Karpas-422 (cell line): Measurements from ENCODE around the gene APOC3. TPM values are rescaled to one million over a fixed set of nuclear protein-coding genes. Genes with fewer than 3 reads are reported as not detected.

Experiments used
- DNase-seq: peaks from one replicate; pipeline ENCODE4 v3.0.0-alpha.2; 2015
- H2AFZ ChIP-seq: fragments of 200-600 bp; sonication (generic); 2 replicates; pipeline ENCODE4 v1.6.1; 2014; ENCODE audit warnings: antibody characterized with exemption, low read length, mixed read lengths
- H3K27ac ChIP-seq: fragments of 200-600 bp; sonication (generic); 2 replicates; pipeline ENCODE4 v1.5.1; 2014; ENCODE audit warnings: mild to moderate bottlenecking, low read length, moderate library complexity
- H3K27me3 ChIP-seq: fragments of 200-600 bp; sonication (generic); 2 replicates; pipeline ENCODE4 v1.6.1; 2014; ENCODE audit warnings: low read length, mixed read lengths
- H3K36me3 ChIP-seq: fragments of 200-600 bp; sonication (generic); 2 replicates; pipeline ENCODE4 v1.6.1; 2014; ENCODE audit warnings: low read length, mixed read lengths; ENCODE audit not compliant: insufficient read depth
- H3K4me1 ChIP-seq: fragments of 200-600 bp; sonication (generic); 2 replicates; pipeline ENCODE4 v1.6.1; 2014; ENCODE audit warnings: mild to moderate bottlenecking, low read length, mixed read lengths
- H3K4me2 ChIP-seq: fragments of 200-600 bp; sonication (generic); 2 replicates; pipeline ENCODE4 v1.6.1; 2014; ENCODE audit warnings: low read length, low read depth, mild to moderate bottlenecking; ENCODE audit not compliant: poor library complexity, severe bottlenecking
- H3K4me3 ChIP-seq: fragments of 200-600 bp; sonication (generic); 2 replicates; pipeline ENCODE4 v1.5.1; 2014; ENCODE audit warnings: mild to moderate bottlenecking, antibody characterized with exemption, low read length, mixed read lengths
- H3K79me2 ChIP-seq: fragments of 200-600 bp; sonication (generic); 2 replicates; pipeline ENCODE4 v1.6.1; 2014; ENCODE audit warnings: mild to moderate bottlenecking, low read length, mixed read lengths
- H3K9ac ChIP-seq: fragments of 200-600 bp; sonication (generic); 2 replicates; pipeline ENCODE4 v1.6.0; 2014; ENCODE audit warnings: low read length
- H3K9me2 ChIP-seq: fragments of 200-600 bp; sonication (generic), shearing (Covaris generic); replicated peaks from 2 replicates; pipeline ENCODE4 v1.6.0; 2014; ENCODE audit warnings: mild to moderate bottlenecking, low read length, moderate library complexity; ENCODE audit not compliant: insufficient read depth
- H3K9me3 ChIP-seq: fragments of 300-700, 200-600 bp; sonication (generic); 2 replicates; pipeline ENCODE4 v1.6.1; 2014; ENCODE audit warnings: low read length, mixed read lengths
- H4K20me1 ChIP-seq: fragments of 200-600 bp; sonication (generic); 2 replicates; pipeline ENCODE4 v1.6.1; 2014; ENCODE audit warnings: mild to moderate bottlenecking, antibody characterized with exemption, low read length, low read depth; ENCODE audit not compliant: insufficient read depth
- total RNA-seq: library from RNA; depleted of rRNA; stranded (reverse); fragments of >200 nt; shearing (Covaris generic); gene quantifications from 2 replicates; pipeline ENCODE4 v1.2.3, GENCODE V29; 2014; ENCODE audit warnings: low replicate concordance

Gene APOC3
- total RNA-seq, 1 experiment from 2014 or later, result not detected

DNA sequence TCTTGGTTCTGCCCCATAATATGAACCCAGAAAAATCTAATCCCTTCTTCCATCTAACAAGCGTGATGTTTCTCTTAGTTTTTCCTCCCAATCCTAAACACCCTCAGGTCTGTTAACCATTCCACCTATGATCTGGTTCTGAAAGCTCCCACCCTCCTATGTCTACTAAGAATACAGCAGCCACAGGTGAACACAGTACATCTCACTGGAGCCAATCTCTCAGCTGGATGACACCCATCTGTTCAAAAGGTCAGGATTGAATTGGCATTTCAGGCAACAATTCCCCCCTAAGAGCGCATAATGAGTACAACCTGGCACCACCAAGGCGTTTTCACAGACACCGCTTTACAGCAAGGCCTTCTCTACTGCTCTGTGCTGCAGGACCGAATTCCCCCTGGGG, 26.7 kb downstream of the APOC3 start:
- Histone ChIP-seq H3K9ac (no peak overlapping the region), H3K4me3 (no peak overlapping the region), H3K79me2 (no peaks in the 10 kb centered on the region), H3K36me3 (no peaks in the 10 kb centered on the region), H3K9me2 (no peaks in the 10 kb centered on the region), H2AFZ (no peak overlapping the region), H3K9me3 (no peaks in the 10 kb centered on the region), H3K27ac (no peak overlapping the region), H3K4me2 (no peak overlapping the region), H4K20me1 (no peaks in the 10 kb centered on the region), H3K4me1 (no peaks in the 10 kb centered on the region), H3K27me3 (no peaks in the 10 kb centered on the region)
- no peak for DNase-seq

DNA sequence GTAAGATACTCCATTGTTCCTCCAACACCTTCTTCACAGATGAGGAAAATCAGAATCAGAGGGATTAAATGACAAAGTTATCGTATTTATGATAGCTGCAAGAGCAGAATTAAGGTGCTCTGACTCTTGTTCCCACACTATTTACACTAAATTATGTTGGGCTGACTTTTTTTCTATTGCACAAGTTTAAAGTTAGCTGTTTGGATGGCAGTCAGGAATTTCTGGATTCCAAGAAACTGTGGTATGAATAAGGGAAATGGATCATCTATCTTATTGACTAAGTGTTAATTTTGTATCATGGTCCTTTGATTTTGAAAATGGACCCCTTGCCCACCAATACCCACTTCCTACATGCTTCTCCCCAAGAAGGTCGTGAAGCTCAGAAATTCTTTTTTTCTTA, 27.6 kb downstream of the APOC3 start:
- Histone ChIP-seq H3K9me3 (no peaks in the 10 kb centered on the region), H3K4me1 (no peaks in the 10 kb centered on the region), H3K9ac (no peak overlapping the region), H3K27ac (no peak overlapping the region), H3K36me3 (no peaks in the 10 kb centered on the region), H3K4me3 (no peak overlapping the region), H3K4me2 (no peak overlapping the region), H3K9me2 (no peaks in the 10 kb centered on the region), H4K20me1 (no peaks in the 10 kb centered on the region), H3K79me2 (no peaks in the 10 kb centered on the region), H3K27me3 (no peaks in the 10 kb centered on the region), H2AFZ (no peak overlapping the region)
- DNase-seq, result no peak

DNA sequence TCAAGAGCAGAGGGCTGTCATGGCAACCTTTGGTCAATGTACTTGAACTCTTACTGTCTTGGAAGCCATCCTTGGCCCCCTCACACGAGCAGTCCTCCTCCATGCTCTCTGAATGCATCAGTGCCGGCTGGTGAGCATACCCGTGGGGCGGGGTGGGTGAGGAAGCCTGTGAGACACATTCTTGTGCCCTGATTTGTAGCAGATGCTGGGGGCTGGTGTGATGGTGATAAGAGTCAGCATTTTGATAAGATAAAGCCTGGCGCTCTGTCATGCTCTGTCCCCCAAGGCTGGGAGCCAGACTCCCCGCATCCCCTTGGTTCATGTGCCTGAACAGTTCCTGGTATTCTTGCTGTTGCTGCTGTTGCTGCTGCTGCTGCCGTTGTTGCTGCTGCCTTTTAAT, 28.2 kb downstream of the APOC3 start:
- H3K27ac ChIP-seq, result no peak overlapping the region
- H4K20me1 ChIP-seq, result no peaks in the 10 kb centered on the region
- no peaks in the 10 kb centered on the region for H3K79me2 ChIP-seq
- H3K9me3 ChIP-seq, result no peaks in the 10 kb centered on the region
- H3K4me1 ChIP-seq, result no peaks in the 10 kb centered on the region
- H3K9me2 ChIP-seq, result no peaks in the 10 kb centered on the region
- H3K36me3 ChIP-seq, result no peaks in the 10 kb centered on the region
- H3K27me3 ChIP-seq, result no peaks in the 10 kb centered on the region
- H2AFZ ChIP-seq, result no peak overlapping the region
- no peak for DNase-seq
- H3K4me3 ChIP-seq, result no peak overlapping the region
- H3K9ac ChIP-seq, result no peak overlapping the region
- H3K4me2 ChIP-seq, result no peak overlapping the region

DNA sequence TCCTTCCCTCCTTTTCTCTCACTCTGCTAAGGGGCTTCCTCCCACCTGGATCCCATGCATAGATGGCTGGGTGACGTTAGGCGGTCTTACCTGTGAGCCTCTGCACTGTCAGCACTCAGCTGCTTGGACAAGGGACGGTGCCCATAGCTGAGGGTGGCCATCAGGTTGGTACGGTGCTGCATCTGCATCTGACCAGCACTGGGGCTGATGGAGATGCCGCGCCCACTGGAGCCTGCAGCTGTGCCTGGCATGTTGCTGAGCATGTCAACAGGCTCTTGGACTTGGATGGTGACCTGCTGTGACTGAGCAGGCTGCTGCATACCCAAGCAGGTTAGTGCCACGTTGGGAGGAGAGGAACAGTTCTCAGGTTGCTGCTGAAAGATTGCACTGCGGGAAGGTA, 29.5 kb downstream of the APOC3 start:
- no peaks in the 10 kb centered on the region for H3K36me3 ChIP-seq
- H3K79me2 ChIP-seq, result no peaks in the 10 kb centered on the region
- no peak for DNase-seq
- no peaks in the 10 kb centered on the region for H4K20me1 ChIP-seq
- no peak overlapping the region for H3K9ac ChIP-seq
- H3K4me2 ChIP-seq, result no peak overlapping the region
- no peak overlapping the region for H3K4me3 ChIP-seq
- no peak overlapping the region for H2AFZ ChIP-seq
- no peak overlapping the region for H3K27ac ChIP-seq
- no peaks in the 10 kb centered on the region for H3K4me1 ChIP-seq
- no peaks in the 10 kb centered on the region for H3K9me2 ChIP-seq
- H3K9me3 ChIP-seq, result no peaks in the 10 kb centered on the region
- no peaks in the 10 kb centered on the region for H3K27me3 ChIP-seq

DNA sequence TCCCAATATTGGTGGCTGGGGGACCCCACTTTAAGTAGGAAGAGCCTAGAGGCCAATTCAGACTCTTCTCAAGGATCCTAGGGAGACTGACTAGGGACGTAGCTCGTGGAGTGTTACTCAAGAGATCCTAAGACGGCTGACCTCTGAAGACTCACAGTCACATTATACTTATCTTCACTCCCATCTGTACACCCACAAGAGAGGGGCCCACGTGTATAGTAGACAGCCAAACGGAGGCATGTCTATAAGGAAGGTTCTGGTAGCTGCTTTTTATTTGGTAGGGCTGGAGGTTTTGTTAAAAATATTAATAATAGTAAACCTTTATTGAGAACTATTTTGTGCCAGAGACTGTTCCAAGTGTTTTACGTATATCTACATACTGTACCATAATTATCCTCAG, 30.6 kb downstream of the APOC3 start:
- H3K27ac ChIP-seq, result no peak overlapping the region
- H3K9me3 ChIP-seq, result no peaks in the 10 kb centered on the region
- H3K4me3 ChIP-seq, result no peak overlapping the region
- no peak overlapping the region for H3K9ac ChIP-seq
- no peak overlapping the region for H3K4me2 ChIP-seq
- no peaks in the 10 kb centered on the region for H3K4me1 ChIP-seq
- DNase-seq, result no peak
- no peaks in the 10 kb centered on the region for H3K36me3 ChIP-seq
- H4K20me1 ChIP-seq, result no peaks in the 10 kb centered on the region
- no peaks in the 10 kb centered on the region for H3K79me2 ChIP-seq
- no peaks in the 10 kb centered on the region for H3K9me2 ChIP-seq
- no peaks in the 10 kb centered on the region for H3K27me3 ChIP-seq
- H2AFZ ChIP-seq, result no peak overlapping the region

DNA sequence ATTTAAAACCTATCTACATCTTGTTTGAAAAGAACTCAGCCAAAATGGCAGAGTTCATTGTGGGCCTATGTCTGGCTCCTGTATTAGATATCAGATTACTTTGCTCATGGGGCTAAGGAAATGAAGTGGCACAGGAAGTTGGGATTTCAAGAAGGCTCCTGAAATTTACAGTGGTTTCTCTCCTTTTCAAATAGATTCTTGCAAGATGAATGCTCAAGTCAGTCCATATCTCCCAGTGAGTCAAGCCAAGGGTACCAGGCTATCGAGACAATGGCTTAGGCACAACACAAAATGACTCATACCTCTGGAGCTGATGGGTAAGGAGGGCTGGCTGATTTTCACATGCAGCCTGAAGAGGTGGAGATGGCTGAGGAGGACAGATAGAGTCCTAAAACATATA, 31.8 kb downstream of the APOC3 start:
- no peaks in the 10 kb centered on the region for H3K9me3 ChIP-seq
- H3K9me2 ChIP-seq, result no peaks in the 10 kb centered on the region
- H3K9ac ChIP-seq, result no peak overlapping the region
- no peaks in the 10 kb centered on the region for H3K27me3 ChIP-seq
- no peak for DNase-seq
- H3K27ac ChIP-seq, result no peak overlapping the region
- H4K20me1 ChIP-seq, result no peaks in the 10 kb centered on the region
- H2AFZ ChIP-seq, result no peak overlapping the region
- H3K36me3 ChIP-seq, result no peaks in the 10 kb centered on the region
- H3K4me1 ChIP-seq, result no peaks in the 10 kb centered on the region
- no peak overlapping the region for H3K4me3 ChIP-seq
- no peaks in the 10 kb centered on the region for H3K79me2 ChIP-seq
- H3K4me2 ChIP-seq, result no peak overlapping the region

DNA sequence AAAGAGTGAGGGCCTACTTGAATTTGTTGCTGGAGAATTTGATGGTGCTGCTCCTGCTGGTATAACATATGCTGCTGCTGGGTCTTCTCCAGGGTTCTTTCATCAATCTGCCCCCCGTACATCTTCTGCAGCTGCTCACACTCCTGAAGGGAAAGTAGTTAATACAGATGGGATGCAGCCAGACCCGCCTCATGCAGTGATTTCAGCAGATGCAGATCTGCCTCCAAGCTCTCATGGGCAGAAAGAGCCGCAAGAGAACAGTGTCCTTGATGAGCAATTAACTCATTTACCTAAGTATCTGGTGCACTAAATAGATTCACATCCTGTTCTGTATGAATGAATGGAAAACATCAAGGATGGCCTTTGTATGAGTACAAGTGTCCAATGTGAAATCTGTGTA, 32.5 kb downstream of the APOC3 start:
- H3K27ac ChIP-seq, result no peak overlapping the region
- H3K9me2 ChIP-seq, result no peaks in the 10 kb centered on the region
- H3K9ac ChIP-seq, result no peak overlapping the region
- H3K79me2 ChIP-seq, result no peaks in the 10 kb centered on the region
- H3K27me3 ChIP-seq, result no peaks in the 10 kb centered on the region
- no peak for DNase-seq
- H3K4me3 ChIP-seq, result no peak overlapping the region
- H3K4me2 ChIP-seq, result no peak overlapping the region
- no peaks in the 10 kb centered on the region for H4K20me1 ChIP-seq
- H2AFZ ChIP-seq, result no peak overlapping the region
- H3K9me3 ChIP-seq, result no peaks in the 10 kb centered on the region
- H3K36me3 ChIP-seq, result no peaks in the 10 kb centered on the region
- H3K4me1 ChIP-seq, result no peaks in the 10 kb centered on the region

DNA sequence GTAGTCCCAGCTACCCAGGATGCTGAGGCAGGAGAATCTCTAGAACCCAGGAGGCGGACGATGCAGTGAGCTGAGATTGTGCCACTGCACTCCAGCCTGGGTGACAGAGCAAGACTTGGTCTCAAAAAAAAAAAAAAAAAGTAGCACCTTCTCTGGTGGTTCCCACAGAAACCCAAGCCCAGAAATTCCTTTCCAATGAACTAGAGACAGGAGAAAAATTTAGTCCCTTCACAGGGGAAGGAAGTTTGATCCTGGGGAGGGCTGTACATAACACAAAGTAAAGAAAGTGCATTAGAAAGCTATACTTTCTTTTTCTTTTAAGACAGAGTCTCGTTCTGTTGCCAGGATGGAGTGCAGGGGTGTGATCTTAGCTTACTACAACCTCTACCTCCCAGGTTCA, 33.2 kb downstream of the APOC3 start:
- H3K79me2 ChIP-seq, result no peaks in the 10 kb centered on the region
- no peaks in the 10 kb centered on the region for H3K4me1 ChIP-seq
- no peak overlapping the region for H3K9ac ChIP-seq
- H4K20me1 ChIP-seq, result no peaks in the 10 kb centered on the region
- H3K27ac ChIP-seq, result no peak overlapping the region
- no peak for DNase-seq
- no peak overlapping the region for H3K4me2 ChIP-seq
- no peaks in the 10 kb centered on the region for H3K36me3 ChIP-seq
- H3K27me3 ChIP-seq, result no peaks in the 10 kb centered on the region
- H2AFZ ChIP-seq, result no peak overlapping the region
- no peaks in the 10 kb centered on the region for H3K9me2 ChIP-seq
- no peaks in the 10 kb centered on the region for H3K9me3 ChIP-seq
- H3K4me3 ChIP-seq, result no peak overlapping the region

DNA sequence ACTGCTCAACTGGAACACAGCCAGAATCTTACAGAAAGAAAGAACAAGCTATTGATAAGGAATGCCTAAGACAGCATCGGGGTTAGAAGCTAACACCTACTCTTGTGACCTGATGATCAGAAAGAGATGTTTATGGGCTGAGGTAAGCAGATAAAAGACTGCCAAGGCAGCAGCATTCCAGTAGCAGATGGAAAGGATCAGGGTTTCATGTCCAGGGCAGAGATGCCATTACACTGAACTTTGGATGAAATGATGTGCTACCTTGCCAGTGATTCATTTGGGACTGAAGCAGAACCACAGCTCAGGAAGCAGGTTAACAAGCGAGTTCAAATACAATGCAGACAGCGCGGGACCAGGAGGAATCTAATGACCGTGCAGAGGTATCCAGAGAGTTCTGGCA, 34.8 kb downstream of the APOC3 start:
- Histone ChIP-seq H3K27ac (no peak overlapping the region), H3K9me2 (no peaks in the 10 kb centered on the region), H3K9me3 (no peaks in the 10 kb centered on the region), H3K9ac (no peak overlapping the region), H3K4me3 (no peak overlapping the region), H3K4me1 (no peaks in the 10 kb centered on the region), H4K20me1 (no peaks in the 10 kb centered on the region), H3K4me2 (no peak overlapping the region), H3K27me3 (no peaks in the 10 kb centered on the region), H3K79me2 (no peaks in the 10 kb centered on the region), H2AFZ (no peak overlapping the region), H3K36me3 (no peaks in the 10 kb centered on the region)
- DNase-seq, result no peak
